HK-2 (cell line): ENCODE results near the gene ARHGAP30.

Experiments
- DNase-seq: peaks from one replicate; pipeline ENCODE4 v3.0.0-alpha.2; 2018; ENCODE audit not compliant: unreplicated experiment

Gene ARHGAP30

GRCh38 chr1:161013131-161013487 lies 56.6 kb downstream of the ARHGAP30 start:
- no peak for DNase-seq

GRCh38 chr1:161012420-161012819 lies 57.3 kb downstream of the ARHGAP30 start:
- no peak for DNase-seq

GRCh38 chr1:161009602-161010211 lies 60.0 kb downstream of the ARHGAP30 start:
- DNase-seq: no peak

- DNase-seq: no peak
These were observed 60.7 kb downstream of the ARHGAP30 start for GRCh38 chr1:161008869-161009510.

DNA sequence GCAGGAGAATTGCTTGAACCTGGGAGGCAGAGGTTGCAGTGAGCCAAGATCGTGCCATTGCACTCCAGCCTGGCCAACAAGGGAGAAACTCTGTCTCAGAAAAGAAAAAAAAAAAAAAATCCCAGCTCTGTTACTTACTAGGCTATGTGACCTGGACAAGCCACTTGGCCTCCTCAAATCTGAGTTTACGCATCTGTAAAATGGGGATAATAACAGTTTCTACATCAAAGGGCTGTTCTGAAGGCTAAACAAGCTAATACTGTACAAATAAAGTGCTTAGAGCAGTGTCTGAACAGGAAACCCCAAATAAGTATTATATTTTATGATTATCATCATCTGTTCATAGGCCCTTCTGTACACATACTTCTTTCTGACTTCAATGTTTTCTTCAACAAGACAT lies 62.3 kb downstream of the ARHGAP30 start:
- DNase-seq: no peak

DNA sequence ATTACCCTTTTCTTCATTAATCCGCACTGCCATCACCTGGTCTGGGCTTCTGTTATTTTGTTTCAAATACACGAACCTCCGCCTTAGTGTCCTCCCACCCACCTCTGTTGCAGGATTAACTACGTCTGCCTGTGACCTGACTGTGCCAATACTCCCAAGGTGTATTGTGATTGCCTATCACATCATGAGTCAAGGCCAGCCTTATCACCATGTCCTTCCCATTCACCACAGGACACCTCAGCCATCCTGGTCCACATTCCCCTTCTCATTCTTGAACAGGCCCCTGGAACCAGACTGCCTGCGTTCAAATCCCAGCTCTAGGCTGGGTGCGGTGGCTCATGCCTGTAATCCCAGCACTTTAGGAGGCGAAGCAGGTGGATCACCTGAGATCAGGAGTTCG lies 63.1 kb downstream of the ARHGAP30 start:
- no peak for DNase-seq

DNA sequence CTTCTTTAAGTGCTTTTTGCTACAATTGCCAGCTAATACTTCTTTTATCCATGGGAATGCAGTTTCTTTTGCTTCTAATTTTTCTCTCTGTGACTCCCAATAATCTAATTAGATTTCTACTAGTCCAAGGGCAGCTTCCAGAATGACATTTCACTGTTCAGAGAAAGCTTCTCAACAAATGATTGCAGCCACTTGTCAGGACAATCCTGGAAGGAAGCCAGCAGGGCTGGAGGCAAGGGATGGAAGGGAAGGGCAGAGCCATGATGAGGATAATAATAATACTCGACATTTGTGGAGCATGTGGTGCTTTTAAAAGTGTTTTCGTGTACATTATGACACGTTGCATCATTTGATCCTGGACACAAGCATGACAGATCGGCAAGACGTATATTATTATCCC lies 68.2 kb downstream of the ARHGAP30 start:
- no peak for DNase-seq

GRCh38 chr1:161000736-161001480 lies 68.8 kb downstream of the ARHGAP30 start:
- DNase-seq: no peak

GRCh38 chr1:160999376-160999775 lies 70.3 kb downstream of the ARHGAP30 start:
- DNase-seq: no peak

GRCh38 chr1:160997323-160998038 lies 72.2 kb downstream of the ARHGAP30 start:
- no peak for DNase-seq
